ENCODE measurements around the gene TBPL2.
"Not testable (repeated sequence)": the region's sequence is repeated elsewhere in the genome, so short reads cannot be mapped to it uniquely, and the experiment has no call there.

TBPL2 gene

GRCh38 chr14:55438066-55438683 is 2.2 kb downstream of the TBPL2 start:
- no peak for DNase-seq

DNA sequence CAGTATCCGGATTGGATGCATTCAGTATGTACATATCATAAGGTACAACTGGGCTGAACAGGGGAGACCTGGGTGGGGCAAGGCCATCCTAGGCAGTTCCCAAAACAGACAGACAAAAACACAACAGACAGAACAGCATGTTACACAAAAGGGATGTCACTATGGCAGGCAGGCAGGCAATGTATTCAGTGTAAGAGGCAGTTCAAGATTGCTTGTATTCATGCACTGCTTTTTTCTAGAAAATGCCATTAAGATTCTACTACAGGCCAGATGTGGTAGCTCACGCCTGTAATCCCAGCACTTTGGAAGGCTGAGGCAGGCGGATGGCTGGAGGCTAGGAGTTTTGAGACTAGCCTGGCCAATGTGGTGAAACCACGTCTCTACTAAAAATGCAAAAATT is 3.5 kb downstream of the TBPL2 start:
- DNase-seq: no peak

DNA sequence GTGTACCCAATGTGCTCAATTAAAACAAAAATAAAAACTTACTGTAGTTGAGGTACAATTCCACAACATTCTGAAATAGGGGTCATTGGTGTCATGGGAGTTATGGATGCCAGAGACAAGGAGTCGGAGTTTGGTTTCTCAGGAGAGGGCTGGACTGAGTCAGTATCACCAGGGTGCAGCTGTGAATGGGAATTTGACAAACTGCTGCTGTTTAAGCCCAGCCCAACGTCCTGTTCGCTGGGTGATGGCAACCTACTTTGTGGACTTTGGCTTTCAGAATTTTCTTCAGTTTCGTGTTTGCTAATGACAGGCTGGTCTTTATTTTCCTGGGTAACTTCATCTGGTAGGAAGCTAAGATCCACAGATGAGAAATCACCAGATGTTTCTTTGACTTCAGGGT is 3.9 kb downstream of the TBPL2 start:
- no peak for DNase-seq

DNA sequence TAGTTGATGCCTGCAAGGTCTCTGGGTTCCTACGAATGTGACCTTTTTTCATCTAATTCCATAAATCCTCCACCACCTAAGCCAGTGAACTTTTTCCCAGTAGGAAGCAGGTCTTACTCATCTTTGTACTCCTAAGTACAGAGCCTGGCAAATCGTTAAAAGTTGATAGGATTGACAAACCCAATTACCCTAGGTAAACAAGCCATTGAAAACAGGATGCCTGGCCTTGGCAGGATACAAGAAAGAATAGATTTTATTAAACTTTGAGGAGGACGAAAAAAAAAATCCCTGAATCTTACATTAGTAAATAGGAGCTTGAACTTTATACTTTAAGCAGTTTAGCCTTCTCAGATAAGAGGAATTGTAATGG is 5.6 kb downstream of the TBPL2 start:
- DNase-seq: no peak

DNA sequence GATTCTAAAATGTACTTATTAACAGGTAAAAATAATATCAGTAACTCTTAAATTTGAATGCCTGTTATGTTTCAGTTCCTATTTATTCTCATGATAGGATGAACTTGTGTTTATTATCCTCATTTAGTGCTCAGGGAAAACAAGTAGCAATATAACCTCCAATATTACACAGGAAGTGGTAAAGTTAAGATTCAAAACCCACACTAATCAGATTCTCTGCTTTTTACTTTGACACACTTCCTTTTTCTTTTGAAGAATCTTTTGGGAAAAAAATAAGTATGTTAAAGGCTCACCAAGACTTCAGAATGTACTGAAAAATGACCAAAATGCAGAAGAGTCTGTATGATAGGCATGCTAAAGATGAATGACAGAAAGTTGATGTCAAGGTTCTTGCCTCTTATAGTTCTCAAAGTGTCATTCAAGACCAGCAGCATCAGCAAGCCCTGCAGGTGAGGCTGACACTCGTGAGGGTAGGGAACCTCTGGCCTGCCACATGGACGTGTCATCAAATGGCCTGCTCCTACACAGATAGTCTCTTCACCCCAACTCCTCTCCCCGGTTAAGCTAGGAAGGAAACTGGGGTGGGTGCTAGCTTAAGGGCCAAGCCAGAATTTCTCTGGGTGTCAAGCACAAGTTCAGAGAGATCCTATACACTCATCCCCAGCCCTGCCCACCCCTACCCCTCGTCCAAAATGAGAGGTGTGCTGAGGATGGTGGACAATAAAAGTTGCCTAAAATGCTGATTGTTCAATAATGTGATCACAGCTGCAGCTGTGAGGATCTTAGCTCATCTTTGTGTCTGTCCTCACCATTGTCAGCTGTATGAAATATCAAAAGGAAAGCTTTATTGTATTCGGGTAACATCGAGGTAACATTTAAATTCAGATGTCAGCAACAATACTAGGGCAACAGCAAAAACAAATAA is 6.3 kb downstream of the TBPL2 start:
- DNase-seq: peak; percentile 26

- no peak for DNase-seq
These were observed 7.8 kb downstream of the TBPL2 start for GRCh38 chr14:55432628-55433027.

- peak; percentile 64 for DNase-seq
These were observed 10.3 kb downstream of the TBPL2 start for GRCh38 chr14:55430024-55430690.

DNA sequence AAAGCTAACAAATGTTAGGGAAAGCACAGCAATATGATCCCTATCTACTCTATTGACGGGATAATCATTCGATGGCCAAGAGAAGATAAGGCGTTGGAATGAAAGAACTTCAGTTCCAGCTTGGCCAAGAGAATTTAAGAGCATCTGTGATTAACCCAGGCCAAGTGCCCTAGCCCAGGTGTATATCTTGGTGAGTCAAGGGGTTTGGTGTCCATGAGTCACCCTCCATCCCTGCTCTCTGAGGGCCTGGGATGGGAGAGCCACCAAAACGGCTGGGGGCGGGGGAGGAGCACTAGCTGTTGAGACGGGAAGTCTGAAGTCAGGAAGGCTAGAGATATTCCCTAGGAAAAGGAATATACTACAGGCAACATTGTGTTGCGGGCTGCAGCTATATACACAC is 13.0 kb downstream of the TBPL2 start:
- DNase-seq: no peak

GRCh38 chr14:55426891-55427290 is 13.5 kb downstream of the TBPL2 start:
- DNase-seq: no peak

DNA sequence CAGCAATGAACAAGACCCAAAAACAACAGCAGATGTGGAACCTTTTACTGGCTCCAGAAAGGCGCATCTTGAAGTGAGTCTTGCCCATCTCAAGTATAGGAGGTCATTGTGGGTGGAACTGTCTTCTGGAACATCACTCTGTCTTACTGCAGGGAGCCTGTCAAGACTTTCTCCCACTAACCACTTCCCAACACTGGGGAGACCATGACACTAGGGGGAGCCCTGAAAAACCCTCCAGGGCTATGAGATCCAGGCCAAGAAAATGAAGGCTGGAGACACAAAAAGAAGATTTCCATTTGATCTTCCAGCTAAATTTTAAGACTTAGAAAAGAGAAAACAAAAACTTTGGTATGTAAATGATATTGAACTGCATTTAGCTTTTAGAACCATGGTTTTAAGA is 15.3 kb downstream of the TBPL2 start:
- DNase-seq: no peak

GRCh38 chr14:55423969-55424368 is 16.4 kb downstream of the TBPL2 start:
- DNase-seq: no peak

GRCh38 chr14:55422338-55422737 is 18.1 kb downstream of the TBPL2 start:
- not testable (repeated sequence) for DNase-seq

DNA sequence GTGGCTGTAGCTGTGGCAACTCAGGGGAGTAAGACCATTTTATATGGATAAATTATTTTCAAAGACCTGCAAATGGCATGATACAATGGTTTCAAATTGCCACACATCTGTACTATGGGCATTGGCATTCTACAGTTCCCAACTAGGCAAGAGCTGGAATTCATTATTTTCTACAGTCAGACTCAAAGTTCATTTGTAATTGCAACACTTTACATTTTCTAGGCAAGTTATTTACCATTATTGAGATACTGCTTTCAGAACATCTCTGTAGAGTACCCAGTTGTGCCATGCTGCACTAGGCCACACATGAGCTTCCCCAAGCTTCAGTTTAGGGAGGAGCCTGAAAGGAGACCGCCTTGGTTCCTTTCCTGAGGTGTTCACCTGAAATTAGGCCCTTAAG is 20.8 kb downstream of the TBPL2 start:
- no peak for DNase-seq

GRCh38 chr14:55418411-55418810 is 22.0 kb downstream of the TBPL2 start:
- no peak for DNase-seq

DNA sequence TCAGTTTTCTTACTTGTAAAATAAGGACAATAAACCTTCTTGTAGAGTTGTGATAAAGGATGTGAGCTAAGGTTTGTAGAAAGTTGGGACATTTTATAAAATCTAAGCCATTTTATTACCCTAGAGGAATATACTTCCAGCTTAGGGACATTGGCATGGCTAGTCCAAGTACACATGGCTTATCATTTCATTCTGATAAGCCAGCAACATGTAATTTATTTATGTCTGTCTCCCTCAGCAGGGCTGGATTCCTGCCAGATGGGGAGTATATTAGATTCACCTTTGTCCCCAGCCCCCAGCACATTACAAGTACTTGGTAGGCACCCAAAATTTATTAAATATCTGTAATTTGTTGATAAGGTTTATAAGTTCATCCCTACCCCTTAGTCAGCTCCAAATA is 22.5 kb downstream of the TBPL2 start:
- DNase-seq: no peak

DNA sequence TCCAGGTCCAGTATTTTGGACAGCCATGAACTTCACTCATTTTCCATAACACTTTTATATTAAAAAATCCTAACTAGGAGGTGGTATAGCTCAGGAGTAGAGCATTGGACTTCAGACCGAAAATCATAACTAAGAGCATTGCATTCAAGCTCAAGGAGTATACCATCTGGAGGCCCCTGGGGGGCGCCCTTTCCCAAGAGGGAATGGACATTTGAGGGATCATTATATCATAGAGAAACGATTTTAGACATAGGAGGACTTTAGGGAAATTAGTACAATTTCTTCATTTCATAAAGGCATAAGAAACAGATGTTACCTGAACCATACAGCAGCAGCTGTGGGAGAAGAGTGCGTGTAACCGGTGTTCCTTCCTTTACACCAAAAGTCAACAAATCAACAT is 23.6 kb downstream of the TBPL2 start:
- DNase-seq: no peak

GRCh38 chr14:55414551-55414950 is 25.9 kb downstream of the TBPL2 start:
- no peak for DNase-seq

- DNase-seq: no peak
These were observed 27.7 kb downstream of the TBPL2 start for GRCh38 chr14:55412676-55413075.

GRCh38 chr14:55411426-55412389 is 28.7 kb downstream of the TBPL2 start, which contains the start of gene ATG14:
Gene ATG14 (minus strand): TSS chr14:55411830. CDS start chr14:55411822, 8 bp downstream.
- peak; percentile 70 for DNase-seq

DNA sequence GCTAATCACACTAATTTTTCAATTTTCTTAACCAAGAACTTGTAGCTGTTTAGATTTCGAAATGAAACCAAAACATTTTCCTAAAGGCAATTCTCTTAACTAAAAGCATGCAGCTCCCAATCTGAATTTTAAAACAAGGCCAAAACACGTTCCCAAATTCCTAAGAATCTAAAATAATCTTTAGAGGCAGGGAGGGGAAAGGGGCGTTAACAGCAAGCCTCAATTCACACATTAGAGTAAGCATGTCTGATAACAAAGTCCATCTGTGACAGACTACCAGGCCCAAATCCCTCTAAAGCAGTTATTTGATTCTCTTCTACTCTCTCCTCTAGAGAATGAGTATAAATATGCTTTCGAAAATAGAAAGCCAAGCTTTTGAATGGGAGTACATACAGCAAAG is 29.5 kb downstream of the TBPL2 start:
- DNase-seq: no peak

GRCh38 chr14:55404173-55404854 is 36.1 kb downstream of the TBPL2 start:
- no peak for DNase-seq

GRCh38 chr14:55401751-55402150 is 38.7 kb downstream of the TBPL2 start:
- DNase-seq: no peak
